Adrenal gland (tissue), 12 donors: ENCODE measurements around the gene ACSF3. TPM values are rescaled to one million over a fixed set of nuclear protein-coding genes. Genes with fewer than 3 reads are reported as not detected.

Experiments used
- DNase-seq, 7 donors: peaks; one replicate each; pipeline ENCODE4 v3.0.0-alpha.2; 2019 to 2020
- H3K27ac ChIP-seq, 5 donors: fragments of 200-600 bp; sonication (generic) in 4 of 5; 1 replicate in 3 of 5; 2 replicates in 2 of 5; pipeline versions ENCODE4 v1.5.1 to v1.8.0; 2016 to 2020; ENCODE audit warnings: mild to moderate bottlenecking in 1 of 5
- H3K27me3 ChIP-seq: fragments of 200-600 bp; 2 replicates; pipeline ENCODE4 v1.8.0; 2021
- H3K36me3 ChIP-seq, 2 donors: fragments of 200-600 bp; replicated peaks in 1 of 2; 1 replicate in 1 of 2; 2 replicates in 1 of 2; pipeline versions ENCODE4 v1.5.1 to v1.8.0; 2018 to 2022
- H3K4me1 ChIP-seq, 2 donors: fragments of 200-600 bp; replicated peaks in 1 of 2; 1 replicate in 1 of 2; 2 replicates in 1 of 2; pipeline versions ENCODE4 v1.5.1 to v1.8.0; 2018 to 2021
- H3K4me3 ChIP-seq, 4 donors: fragments of 200-600 bp; sonication (generic) in 3 of 4; one replicate each; pipeline ENCODE4 v1.5.1; 2016 to 2018
- H3K9me3 ChIP-seq, 3 donors: fragments of 200-600 bp; sonication (generic) in 1 of 3; replicated peaks in 1 of 3; 1 replicate in 2 of 3; 2 replicates in 1 of 3; pipeline versions ENCODE4 v1.5.1 to v1.8.0; 2016 to 2021
- CTCF ChIP-seq, 6 experiments: fragments of 450-650 bp in 4 of 6; fragments of 200-600 bp in 2 of 6; sonication (generic) in 1 of 6; IDR thresholded peaks; 1 replicate in 5 of 6; 2 replicates in 1 of 6; pipeline versions ENCODE4 v1.5.1 to v1.8.0; 2016 to 2021; ENCODE audit warnings: antibody characterized with exemption in 6 of 6, mild to moderate bottlenecking in 2 of 6, moderate library complexity in 1 of 6
- POLR2A ChIP-seq, 2 donors: fragments of 450-650 bp; IDR thresholded peaks; one replicate each; pipeline ENCODE4 v1.6.1; 2017; ENCODE audit warnings: antibody characterized with exemption in 2 of 2, mild to moderate bottlenecking in 2 of 2, moderate library complexity in 1 of 2
- WGBS, 4 donors: extraction: QIAGEN DNeasy Blood & Tissue Kit in 2 of 4; methylation state at CpG; one replicate each; pipeline versions ENCODE4 v1.1.5 to v1.1.7; 2013 to 2017; 5-methylcytosine and 5-hydroxymethylcytosine counted together
- intact Hi-C, 2 donors: fragments of 100-400 bp; cut with DNase I; formaldehyde crosslinking; loops; one replicate each; pipeline versions ENCODE4 v1.14.1 to v1.15.0; 2022 to 2023
- polyA plus RNA-seq, 3 donors: library from polyadenylated mRNA; stranded (reverse); fragments of 200-250 nt in 2 of 3; fragments of 350-450 nt in 1 of 3; fragmentation: Illumina TruSeq in 1 of 3; extraction: RNeasy Lipid Tissue Mini Kit (QIAGEN cat#74804) in 1 of 3; gene quantifications; one replicate each; pipeline ENCODE4 v1.2.3, GENCODE V29; 2013 to 2014
- total RNA-seq, 9 donors: library from RNA; depleted of rRNA in 4 of 9; stranded (reverse); fragments of >200 nt in 4 of 9; fragments of 120-200 nt in 1 of 9; fragmentation: NEBNext Ultra II Directional in 1 of 9; extraction: Animal tissue kit (Norgen Biotek cat#: 25700) in 1 of 9; gene quantifications; one replicate each; pipeline versions ENCODE4 v1.1.0 to v1.2.4, GENCODE V29; 2013 to 2023
- donor health status: healthy with polysubstance abuse.
- donor health status: Bipolar disorder and iron deficiency.
- donor health status: DM: yes; HTN: yes; CAD: no.
- donor health status: DM: no; HTN: no; CAD: no.
- donor health status: DM: no; HTN: no; CAD: no.
- donor health status: DM: yes; HTN: yes; CAD: no.

The ACSF3 gene
- total and polyA plus RNA-seq, 12 donors: 32.4 to 90.3 (median 57.0) TPM

GRCh38 chr16:89195521-89196171, 102.0 kb downstream of the ACSF3 start:
- TF ChIP-seq POLR2A (IDR thresholded peaks at IDR 0.05) (no peak), CTCF (IDR thresholded peaks at IDR 0.05) (no peak)
- Histone ChIP-seq H3K4me3 (no peak overlapping the region), H3K4me1 (peaks cover 8 to 9% of the 10 kb centered on the region in 2 donors), H3K9me3 (no peaks in the 10 kb centered on the region), H3K36me3 (no peaks in the 10 kb centered on the region), H3K27ac (no peak overlapping the region), H3K27me3 (peaks cover 20% of the 10 kb centered on the region)
- DNase-seq: no peak
- intact Hi-C loops: no loop called here
- 81 to 95% (median 90%) methylated on average over 11 to 21 of the region's 21 CpGs for WGBS, 4 donors

DNA sequence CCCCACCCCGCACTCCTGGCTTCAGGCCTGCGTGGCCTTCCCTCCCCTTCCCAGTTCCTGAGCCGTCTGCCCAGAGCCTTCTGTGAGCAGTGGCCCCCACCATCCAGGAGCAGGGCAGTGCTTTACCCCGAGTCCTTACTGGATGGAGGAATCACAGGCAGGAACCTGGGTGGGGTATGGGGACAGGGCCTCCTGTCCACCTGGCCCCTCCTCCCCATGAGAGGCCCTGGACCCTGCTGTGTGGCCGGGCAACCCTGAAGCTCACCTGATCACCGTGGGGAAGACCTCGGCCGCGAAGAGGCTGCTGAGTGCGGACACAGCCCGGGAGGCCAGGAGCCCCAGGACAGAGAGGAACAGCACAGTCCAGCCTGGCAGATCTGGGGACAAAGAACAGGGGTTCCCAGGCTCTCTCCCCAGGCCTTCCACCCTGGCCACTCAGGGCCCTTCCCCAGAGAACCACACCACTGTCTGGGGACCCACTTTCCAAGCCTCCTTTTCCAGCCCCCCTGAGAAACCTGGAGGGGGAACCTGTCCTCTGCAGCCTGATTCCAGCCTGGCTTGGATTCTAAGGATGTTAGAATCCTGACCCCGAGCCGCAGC, 103.5 kb downstream of the ACSF3 start:
- Histone ChIP-seq H3K4me1 (peaks cover 2 to 9% of the 10 kb centered on the region in 2 donors), H3K4me3 (no peak overlapping the region), H3K36me3 (no peaks in the 10 kb centered on the region), H3K27ac (no peak overlapping the region), H3K9me3 (no peaks in the 10 kb centered on the region), H3K27me3 (peaks cover 27% of the 10 kb centered on the region)
- TF ChIP-seq POLR2A (IDR thresholded peaks at IDR 0.05): no peak
- WGBS, 4 donors: 80 to 91% (median 87%) methylated on average over 7 to 13 of the region's 13 CpGs
- DNase-seq: no peak
- intact Hi-C loops: no loop called here

DNA sequence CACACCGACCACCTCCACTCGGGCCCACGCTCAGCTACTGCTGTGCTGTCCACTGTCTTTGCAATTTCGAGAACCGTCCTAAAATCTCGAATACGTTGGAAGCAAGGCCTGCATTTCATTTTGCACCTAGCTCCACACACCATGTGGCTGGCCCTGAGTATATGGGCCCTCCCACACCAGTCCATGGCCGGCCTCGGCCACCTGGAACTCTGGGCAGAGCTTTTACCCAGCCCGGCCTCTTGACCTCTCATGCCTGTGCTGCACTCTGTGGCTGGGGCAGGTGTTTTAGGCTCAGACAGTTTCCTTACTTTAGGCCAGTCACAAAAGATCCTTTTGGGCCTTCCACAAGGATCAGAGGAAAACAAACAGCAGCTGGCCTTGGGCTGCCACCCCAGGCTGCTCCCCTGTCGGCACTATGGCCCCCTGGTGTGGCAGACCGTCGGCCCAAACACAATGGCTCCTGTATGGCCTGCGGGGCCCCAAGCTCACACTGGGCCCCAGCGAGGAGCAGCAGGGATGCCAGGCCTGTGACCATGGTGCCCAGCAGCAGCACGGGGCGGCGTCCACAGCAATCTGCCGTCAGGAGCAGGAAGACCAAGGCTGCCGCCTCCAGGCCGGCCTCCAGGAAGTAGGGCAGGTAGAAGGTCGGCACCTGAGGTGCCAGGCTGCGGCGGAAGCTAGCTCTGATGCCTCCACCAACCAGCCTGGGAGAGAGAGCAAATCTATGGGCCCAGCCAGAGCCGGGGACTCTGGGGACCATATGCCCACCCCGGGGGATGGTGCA, 104.2 kb downstream of the ACSF3 start:
- Histone ChIP-seq H3K4me3 (no peak overlapping the region), H3K4me1 (peaks cover 0 to 8% of the 10 kb centered on the region in 2 donors), H3K9me3 (no peaks in the 10 kb centered on the region), H3K27ac (no peak overlapping the region), H3K27me3 (peaks cover 29% of the 10 kb centered on the region), H3K36me3 (no peaks in the 10 kb centered on the region)
- intact Hi-C loops: no loop called here
- 82 to 89% (median 82%) methylated on average over 10 to 26 of the region's 26 CpGs for WGBS, 4 donors
- DNase-seq: no peak
- no peak for TF ChIP-seq CTCF (IDR thresholded peaks at IDR 0.05)
- TF ChIP-seq POLR2A (IDR thresholded peaks at IDR 0.05): no peak

DNA sequence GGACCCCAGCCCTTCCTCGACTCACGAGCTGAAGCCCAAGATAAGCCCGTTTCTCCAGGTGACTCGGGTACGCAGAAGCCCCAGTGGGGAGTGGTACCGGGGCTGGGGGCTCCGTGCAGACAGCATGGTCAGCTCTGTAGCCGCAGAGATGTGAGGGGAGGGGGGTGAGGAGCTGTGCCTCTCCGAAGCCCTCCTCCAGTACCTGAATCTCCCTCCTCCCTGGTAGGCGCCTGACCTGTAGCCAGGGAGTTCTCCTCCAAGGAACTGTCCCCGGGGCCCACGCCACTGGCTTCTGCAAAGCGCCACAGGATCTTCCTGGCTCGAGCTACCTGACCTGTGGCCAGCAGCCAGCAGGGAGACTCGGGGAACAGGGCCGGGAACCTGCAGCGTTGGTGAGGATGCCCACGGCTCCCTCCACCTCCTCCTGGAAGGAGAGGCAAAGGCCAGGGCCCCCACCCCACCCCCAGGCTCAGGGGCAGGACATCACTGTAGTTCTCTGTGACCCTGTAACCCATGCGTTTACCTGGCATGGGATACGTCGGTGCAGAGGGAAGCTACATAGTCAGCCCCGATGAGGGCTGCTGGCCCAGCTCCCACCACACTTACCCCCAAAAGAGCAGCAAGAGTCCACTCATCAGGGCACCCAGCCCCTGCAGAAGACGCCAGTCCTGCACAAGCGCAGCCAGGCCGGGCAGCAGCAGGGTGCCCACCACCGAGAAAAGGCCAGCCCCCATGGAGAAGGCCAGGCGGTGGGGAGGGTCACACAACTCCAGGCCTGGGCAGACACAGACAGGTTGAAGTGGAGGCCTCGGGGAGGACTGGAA, 105.0 kb downstream of the ACSF3 start:
- 81 to 86% (median 83%) methylated on average over 15 to 28 of the region's 28 CpGs for WGBS, 4 donors

More for the DNA sequence above, 105.0 kb downstream of the ACSF3 start:
- no peak overlapping the region for H3K27ac ChIP-seq
- H3K27me3 ChIP-seq: peaks cover 36% of the 10 kb centered on the region
- H3K36me3 ChIP-seq: no peaks in the 10 kb centered on the region
- no peaks in the 10 kb centered on the region for H3K9me3 ChIP-seq
- no peak for DNase-seq
- intact Hi-C loops: no loop called here
- no peak overlapping the region for H3K4me3 ChIP-seq
- no peak for TF ChIP-seq POLR2A (IDR thresholded peaks at IDR 0.05)
- no peak for TF ChIP-seq CTCF (IDR thresholded peaks at IDR 0.05)
- H3K4me1 ChIP-seq: peaks cover 0 to 8% of the 10 kb centered on the region in 2 donors
